ENCODE measurements around the gene HSPA6. TPM values are rescaled to one million over a fixed set of nuclear protein-coding genes. Genes with fewer than 3 reads are reported as not detected.
"Not testable (repeated sequence)": the region's sequence is repeated elsewhere in the genome, so short reads cannot be mapped to it uniquely, and the experiment has no call there.

The HSPA6 gene
- total and polyA plus RNA-seq, 2 donors (not counting 1 experiment from before 2014, with no cell fraction given): 8.5 to 11.2 TPM

- Histone ChIP-seq H4K20me1 (ENCODE audit: control insufficient read depth, insufficient read depth, low read length, poor library complexity, severe bottlenecking) (no peaks in the 10 kb centered on the region), H3K4me2 (replicated peaks; ENCODE audit: low read depth, low read length, poor library complexity, severe bottlenecking) (no peak within 1 kb of the TSS), H3K36me3 (replicated peaks in 1 of 2; ENCODE audit: control extremely low read depth in 1 of 2, control insufficient read depth in 1 of 2, extremely low read depth in 1 of 2, insufficient read depth in 2 of 2, low read length in 1 of 2) (no peaks in the 10 kb centered on the region), H3K4me1 (ENCODE audit: control insufficient read depth in 2 of 2, insufficient read depth in 2 of 2, low read length in 2 of 2) (peaks cover 2 to 16% of the 10 kb centered on the region in 2 donors), H2AFZ (ENCODE audit: insufficient read depth, low read depth, low read length, poor library complexity, severe bottlenecking) (no peak within 1 kb of the TSS), H3K9ac (ENCODE audit: low read length) (no peak within 1 kb of the TSS), H3K4me3 (ENCODE audit: control extremely low read depth in 1 of 5, extremely low read depth in 1 of 5, insufficient read depth in 1 of 5, low read depth in 2 of 5, low read length in 4 of 5) (no peak within 1 kb of the TSS), H3K79me2 (ENCODE audit: control insufficient read depth, insufficient read depth, low read length) (no peaks in the 10 kb centered on the region), H3K27me3 (replicated peaks in 1 of 4; ENCODE audit: control extremely low read depth in 1 of 4, control insufficient read depth in 3 of 4, insufficient read depth in 4 of 4, low read length in 3 of 4) (no peaks in the 10 kb centered on the region), H3K9me3 (ENCODE audit: control extremely low read depth in 1 of 3, control insufficient read depth in 2 of 3, insufficient read depth in 1 of 3, low read length in 2 of 3) (no peaks in the 10 kb centered on the region), H3K27ac (ENCODE audit: low read length in 2 of 2) (no peak within 1 kb of the TSS)
- Mint-ChIP-seq H3K9me3 (ENCODE audit: insufficient read depth) (no peaks in the 10 kb centered on the region), H3K4me1 (peaks cover 13% of the 10 kb centered on the region), H3K4me3 (no peak within 1 kb of the TSS), H3K27me3 (no peaks in the 10 kb centered on the region), H3K27ac (no peak within 1 kb of the TSS)
- TF ChIP-seq EZH2 (IDR thresholded peaks at IDR 0.05; ENCODE audit: borderline replicate concordance, insufficient read depth, low read depth, low read length, poor library complexity, severe bottlenecking) (no peak), CTCF (IDR thresholded peaks at IDR 0.05) (no peak)
- POLR2A ChIA-PET: no interaction called here
- intact Hi-C loops (cut with micrococcal nuclease): no loop called here
- DNase-seq (no peak), ATAC-seq (ENCODE audit: low read depth) (no peak)
- CTCF ChIA-PET: no interaction called here
- WGBS (ENCODE audit: insufficient coverage): 60% methylated on average over 1 of the region's 2 CpGs
Measured at GRCh38 chr1:161549652-161550051, 25.3 kb downstream of the HSPA6 start, which contains the start of gene FCGR3A. Gene FCGR3A, minus strand, starts transcription at chr1:161549818. Its CDS starts 82 bp downstream, at chr1:161549736.

- H4K20me1 ChIP-seq (ENCODE audit: control insufficient read depth, insufficient read depth, low read length, poor library complexity, severe bottlenecking); H2AFZ ChIP-seq (ENCODE audit: insufficient read depth, low read depth, low read length, poor library complexity, severe bottlenecking); H3K9ac ChIP-seq (ENCODE audit: low read length); H3K27me3 ChIP-seq (replicated peaks in 1 of 4; ENCODE audit: control extremely low read depth in 1 of 4, control insufficient read depth in 3 of 4, insufficient read depth in 4 of 4, low read length in 3 of 4); H3K27me3 Mint-ChIP-seq; H3K27ac ChIP-seq (ENCODE audit: low read length in 2 of 2); POLR2A ChIA-PET; H3K27ac Mint-ChIP-seq; H3K9me3 Mint-ChIP-seq (ENCODE audit: insufficient read depth); intact Hi-C loops (cut with micrococcal nuclease); CTCF ChIA-PET; H3K36me3 ChIP-seq (replicated peaks in 1 of 2; ENCODE audit: control extremely low read depth in 1 of 2, control insufficient read depth in 1 of 2, extremely low read depth in 1 of 2, insufficient read depth in 2 of 2, low read length in 1 of 2); H3K4me3 Mint-ChIP-seq; H3K4me3 ChIP-seq (ENCODE audit: control extremely low read depth in 1 of 5, extremely low read depth in 1 of 5, insufficient read depth in 1 of 5, low read depth in 2 of 5, low read length in 4 of 5); H3K4me2 ChIP-seq (replicated peaks; ENCODE audit: low read depth, low read length, poor library complexity, severe bottlenecking); DNase-seq; ATAC-seq (ENCODE audit: low read depth); H3K79me2 ChIP-seq (ENCODE audit: control insufficient read depth, insufficient read depth, low read length); H3K9me3 ChIP-seq (ENCODE audit: control extremely low read depth in 1 of 3, control insufficient read depth in 2 of 3, insufficient read depth in 1 of 3, low read length in 2 of 3): not testable (repeated sequence)
- peaks cover 0 to 11% of the 10 kb centered on the region in 2 donors for H3K4me1 ChIP-seq (ENCODE audit: control insufficient read depth in 2 of 2, insufficient read depth in 2 of 2, low read length in 2 of 2)
- WGBS (ENCODE audit: insufficient coverage): 98% methylated on average over 4 of the region's 5 CpGs
- peaks cover 12% of the 10 kb centered on the region for H3K4me1 Mint-ChIP-seq
Measured at GRCh38 chr1:161550942-161551341, 26.6 kb downstream of the HSPA6 start.

- ATAC-seq (ENCODE audit: low read depth); H3K27me3 ChIP-seq (replicated peaks in 1 of 4; ENCODE audit: control extremely low read depth in 1 of 4, control insufficient read depth in 3 of 4, insufficient read depth in 4 of 4, low read length in 3 of 4); H3K9me3 ChIP-seq (ENCODE audit: control extremely low read depth in 1 of 3, control insufficient read depth in 2 of 3, insufficient read depth in 1 of 3, low read length in 2 of 3); H2AFZ ChIP-seq (ENCODE audit: insufficient read depth, low read depth, low read length, poor library complexity, severe bottlenecking); H3K4me1 Mint-ChIP-seq; H3K9me3 Mint-ChIP-seq (ENCODE audit: insufficient read depth); H3K27ac ChIP-seq (ENCODE audit: low read length in 2 of 2); H3K4me2 ChIP-seq (replicated peaks; ENCODE audit: low read depth, low read length, poor library complexity, severe bottlenecking); POLR2A ChIA-PET; H3K27me3 Mint-ChIP-seq; H3K4me3 ChIP-seq (ENCODE audit: control extremely low read depth in 1 of 5, extremely low read depth in 1 of 5, insufficient read depth in 1 of 5, low read depth in 2 of 5, low read length in 4 of 5); H4K20me1 ChIP-seq (ENCODE audit: control insufficient read depth, insufficient read depth, low read length, poor library complexity, severe bottlenecking); H3K36me3 ChIP-seq (replicated peaks in 1 of 2; ENCODE audit: control extremely low read depth in 1 of 2, control insufficient read depth in 1 of 2, extremely low read depth in 1 of 2, insufficient read depth in 2 of 2, low read length in 1 of 2); H3K79me2 ChIP-seq (ENCODE audit: control insufficient read depth, insufficient read depth, low read length); DNase-seq; intact Hi-C loops (cut with micrococcal nuclease); H3K27ac Mint-ChIP-seq; CTCF ChIA-PET; H3K4me3 Mint-ChIP-seq; H3K9ac ChIP-seq (ENCODE audit: low read length): not testable (repeated sequence)
- no CpG with 5 or more reads among the region's 2 CpGs for WGBS (ENCODE audit: insufficient coverage)
- peaks cover 0 to 11% of the 10 kb centered on the region in 2 donors for H3K4me1 ChIP-seq (ENCODE audit: control insufficient read depth in 2 of 2, insufficient read depth in 2 of 2, low read length in 2 of 2)
Measured at GRCh38 chr1:161553631-161554030, 29.3 kb downstream of the HSPA6 start.
